ENCODE data around the gene KCNIP1.
"Not testable (repeated sequence)": the region's sequence is repeated elsewhere in the genome, so short reads cannot be mapped to it uniquely, and the experiment has no call there.

The KCNIP1 gene

GRCh38 chr5:170538696-170539586 lies 35.1 kb downstream of the KCNIP1 start:
- DNase-seq = no peak

GRCh38 chr5:170540271-170540670 lies 36.5 kb downstream of the KCNIP1 start:
- DNase-seq = no peak

DNA sequence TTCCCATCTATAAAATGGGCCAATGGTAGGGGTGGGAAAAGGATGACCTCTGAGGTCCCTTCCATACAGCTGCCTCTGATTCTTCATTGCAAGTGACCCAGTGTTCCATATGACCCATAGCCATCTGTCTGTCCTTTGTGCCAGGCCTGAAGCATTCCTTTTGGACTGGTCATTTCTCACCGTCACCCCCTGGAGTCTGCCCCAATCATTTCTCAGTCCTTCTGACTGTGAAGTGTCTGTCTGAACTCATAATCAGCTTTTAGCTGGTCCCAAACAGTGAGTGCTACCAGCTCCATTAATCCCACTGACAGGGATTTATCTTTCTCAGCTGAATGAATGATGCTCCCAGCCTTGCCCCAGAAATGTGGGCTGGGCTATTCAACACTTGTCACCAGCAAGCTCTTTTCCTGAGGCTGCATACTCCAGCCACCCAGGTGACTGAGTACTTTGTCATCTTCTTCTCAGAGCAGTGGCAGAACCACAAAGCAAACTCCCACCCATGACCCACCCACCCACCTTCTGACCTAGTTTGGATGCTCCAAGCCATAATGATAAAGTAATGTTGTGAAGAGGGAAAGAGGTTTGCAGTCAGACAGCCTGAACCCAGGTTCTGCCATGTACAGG lies 37.4 kb downstream of the KCNIP1 start:
- no peak for DNase-seq

DNA sequence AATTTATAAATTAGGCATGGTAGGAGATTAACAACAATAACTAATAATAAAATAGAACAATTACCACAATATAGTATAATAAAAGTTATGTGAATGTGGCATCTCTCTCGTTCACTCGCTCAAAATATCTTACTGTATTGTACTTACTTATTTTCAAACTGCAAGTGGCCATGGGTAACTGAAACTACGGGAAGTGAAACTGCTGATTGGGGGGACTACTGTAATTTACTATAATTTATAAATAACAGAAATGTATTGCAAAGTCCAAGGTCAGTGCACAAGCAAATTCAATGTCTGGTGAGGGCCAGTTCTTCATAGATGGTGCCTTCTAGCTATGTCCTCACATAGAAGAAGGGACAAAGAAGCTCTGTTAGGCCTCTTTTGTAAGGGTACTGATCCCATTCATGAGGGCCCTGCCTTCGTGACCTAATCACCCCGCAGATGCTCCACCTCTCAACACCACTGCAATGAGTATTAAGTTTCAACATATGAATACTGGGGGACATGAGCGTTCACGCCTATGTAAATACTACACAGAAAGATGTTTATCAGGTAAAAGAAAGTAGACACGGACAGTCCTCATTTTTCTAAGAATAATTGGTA lies 39.0 kb downstream of the KCNIP1 start:
- DNase-seq = no peak

DNA sequence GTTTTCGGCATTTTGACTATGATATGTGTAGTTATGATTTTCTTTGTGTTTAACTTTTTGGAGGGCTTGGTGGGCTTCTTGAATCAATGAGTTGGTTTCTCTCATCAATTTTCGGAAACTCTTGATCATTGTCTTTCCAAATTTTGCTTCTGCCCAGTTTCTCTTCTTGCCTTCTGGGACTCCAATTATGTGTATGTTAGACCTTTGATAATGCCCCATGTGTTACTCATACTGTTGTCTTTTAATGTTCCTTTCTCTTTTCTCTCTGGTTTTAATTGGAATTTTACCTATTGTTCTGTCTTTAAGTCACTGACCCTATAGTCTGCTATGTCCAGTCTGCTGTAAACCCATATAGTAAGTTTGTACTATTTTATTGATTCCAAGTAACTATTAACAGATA lies 41.5 kb downstream of the KCNIP1 start:
- no peak for DNase-seq

- DNase-seq = no peak
Measured at GRCh38 chr5:170545811-170546210, 42.0 kb downstream of the KCNIP1 start.

DNA sequence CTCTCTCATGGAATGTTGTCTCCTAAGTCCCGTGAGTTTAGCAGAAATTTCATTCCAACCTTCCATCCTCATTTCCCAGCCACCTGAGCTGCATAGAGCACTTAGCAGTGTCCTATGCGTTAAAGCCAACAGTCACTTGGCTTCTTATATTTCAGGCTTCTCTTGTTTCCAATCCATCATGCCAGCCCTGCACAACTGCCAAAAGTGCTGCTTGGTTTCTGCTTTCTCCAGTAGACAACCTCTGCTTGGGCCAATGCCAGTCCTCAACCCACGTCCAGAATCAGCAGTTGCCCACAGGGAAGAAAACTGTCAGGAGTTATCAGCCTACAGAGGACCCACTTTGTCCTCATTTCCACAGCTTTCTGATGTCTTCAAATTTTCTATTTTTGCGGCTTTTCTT lies 42.5 kb downstream of the KCNIP1 start:
- DNase-seq = no peak

- not testable (repeated sequence) for DNase-seq
Measured at GRCh38 chr5:170550382-170550781, 46.6 kb downstream of the KCNIP1 start.

DNA sequence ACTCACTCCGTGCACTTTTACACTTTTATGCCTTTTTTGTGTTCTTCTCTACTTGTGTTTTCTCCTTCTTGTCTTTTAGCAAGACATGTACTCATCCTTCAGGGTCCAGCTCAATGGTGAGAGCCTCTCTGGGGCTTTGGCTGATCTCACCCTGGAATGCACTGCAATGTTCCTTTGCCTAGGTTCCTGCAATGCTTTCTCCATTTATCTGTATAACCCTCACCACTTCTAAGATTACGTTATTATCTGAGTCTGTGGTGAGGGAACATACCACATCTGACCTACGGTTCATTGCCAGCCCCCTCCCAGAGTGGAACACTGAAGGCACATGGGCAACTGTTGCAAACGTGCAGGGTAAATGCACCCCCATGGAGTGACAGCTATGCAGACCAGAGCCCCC lies 47.3 kb downstream of the KCNIP1 start:
- DNase-seq = no peak

DNA sequence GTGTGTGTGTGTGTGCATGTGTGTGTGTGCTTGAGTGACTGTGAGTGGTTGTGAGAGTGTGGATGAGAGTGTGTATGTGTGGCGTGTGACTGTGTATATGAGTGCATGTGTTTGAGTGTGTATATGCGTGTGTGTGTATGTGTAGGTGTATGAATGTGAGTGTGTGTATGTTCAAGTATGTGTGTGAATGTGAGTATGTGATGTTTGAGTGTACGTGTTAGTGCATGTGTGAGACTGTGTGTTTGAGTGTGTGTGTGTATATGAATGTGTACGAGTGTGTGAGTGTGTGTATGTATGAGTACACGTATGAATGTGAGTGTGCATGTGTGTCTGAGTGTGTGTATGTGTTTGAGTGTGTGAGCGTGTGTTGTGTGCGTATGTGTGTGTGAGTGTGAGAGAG lies 47.8 kb downstream of the KCNIP1 start:
- DNase-seq = no peak

GRCh38 chr5:170552621-170553115 lies 48.8 kb downstream of the KCNIP1 start:
- DNase-seq = no peak

GRCh38 chr5:170553218-170553617 lies 49.4 kb downstream of the KCNIP1 start:
- DNase-seq = no peak

GRCh38 chr5:170554521-170555267 lies 50.9 kb downstream of the KCNIP1 start:
- peak; percentile 37 for DNase-seq

GRCh38 chr5:170557314-170557713 lies 53.5 kb downstream of the KCNIP1 start:
- no peak for DNase-seq

GRCh38 chr5:170559296-170559695 lies 55.5 kb downstream of the KCNIP1 start:
- no peak for DNase-seq

- DNase-seq = no peak
Measured at GRCh38 chr5:170560938-170561337, 57.1 kb downstream of the KCNIP1 start.

DNA sequence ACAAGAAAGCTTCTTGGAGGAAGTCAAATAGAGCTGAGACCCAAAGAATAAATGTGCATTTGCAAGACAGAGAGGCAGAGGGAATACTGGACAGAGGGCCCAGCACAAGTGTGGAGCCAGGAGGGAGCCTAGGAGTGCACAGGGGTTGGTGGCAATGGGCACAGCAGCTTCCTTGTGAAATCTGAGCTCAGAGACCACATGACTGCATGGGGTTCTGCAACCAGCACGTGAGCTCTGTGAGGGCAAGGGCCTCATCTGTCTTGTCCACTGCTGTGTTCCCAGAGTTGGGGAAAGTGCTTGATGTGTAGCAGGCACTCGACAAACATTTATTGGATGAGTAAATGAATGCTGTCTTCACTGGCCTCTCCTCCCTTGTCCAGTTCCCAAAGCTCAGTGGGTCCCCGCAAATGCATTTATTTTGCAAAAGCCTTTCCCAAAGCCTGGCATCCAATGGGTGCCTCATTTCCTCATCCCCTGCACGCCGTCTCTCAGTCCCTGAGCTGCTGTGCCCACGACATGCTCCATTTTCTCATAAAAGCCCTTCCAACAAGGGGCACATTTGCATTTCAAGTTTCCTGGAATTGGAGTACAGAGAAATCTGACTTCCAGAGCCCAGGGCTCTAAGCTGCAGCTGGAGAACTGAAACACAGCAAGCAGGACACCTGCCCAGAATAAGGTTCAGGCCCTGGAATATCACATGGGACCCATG lies 58.5 kb downstream of the KCNIP1 start:
- DNase-seq = no peak

DNA sequence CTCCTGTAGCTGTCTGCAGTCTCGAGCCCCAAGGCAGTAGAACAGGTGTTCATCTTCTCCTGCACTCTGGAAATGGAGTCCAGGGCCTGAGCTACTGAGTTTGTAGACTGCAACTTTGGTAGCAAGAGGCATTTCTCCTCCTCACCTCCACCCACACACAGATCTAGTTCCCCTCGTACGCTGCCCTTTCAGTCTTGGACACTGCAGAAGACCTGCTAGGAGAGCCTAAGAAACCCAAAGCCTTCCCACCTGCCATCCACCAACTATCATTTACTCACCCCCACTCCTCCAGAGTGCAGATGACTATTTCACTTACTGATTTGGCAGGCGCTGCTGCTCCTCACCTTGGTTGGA lies 59.0 kb downstream of the KCNIP1 start:
- no peak for DNase-seq

DNA sequence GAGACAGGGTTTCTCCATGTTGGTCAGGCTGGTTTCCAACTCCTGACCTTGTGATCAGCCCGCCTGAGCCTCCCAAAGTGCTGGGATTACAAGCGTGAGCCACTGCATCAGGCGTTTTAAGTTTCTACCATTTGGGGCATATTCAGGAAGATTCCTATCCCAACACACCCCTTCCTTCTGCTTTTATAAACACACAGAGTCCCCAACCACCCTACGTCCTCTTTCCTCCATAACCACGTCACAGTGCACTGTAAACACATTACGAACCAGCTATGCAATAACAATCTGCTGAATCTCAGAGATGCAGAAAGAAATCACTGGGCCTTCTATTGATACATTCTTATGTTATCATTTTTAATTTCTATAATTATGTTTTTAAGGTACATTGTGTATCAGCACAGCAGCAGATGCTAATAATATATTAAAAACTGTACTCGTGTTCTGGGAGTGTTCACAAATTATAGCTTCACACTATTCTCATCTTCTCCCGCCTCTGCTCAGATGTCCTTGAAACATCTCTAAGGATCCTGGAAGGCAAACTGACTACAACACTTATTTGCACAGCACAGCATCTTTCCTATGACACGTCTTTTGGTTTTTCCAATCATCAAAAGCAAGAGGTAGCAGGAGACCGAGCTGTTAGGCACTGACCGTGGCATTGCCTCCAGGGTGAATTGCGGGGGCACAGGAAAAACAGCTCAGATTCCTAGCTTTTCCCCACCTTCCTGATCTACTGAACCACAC lies 60.2 kb downstream of the KCNIP1 start:
- no peak for DNase-seq

DNA sequence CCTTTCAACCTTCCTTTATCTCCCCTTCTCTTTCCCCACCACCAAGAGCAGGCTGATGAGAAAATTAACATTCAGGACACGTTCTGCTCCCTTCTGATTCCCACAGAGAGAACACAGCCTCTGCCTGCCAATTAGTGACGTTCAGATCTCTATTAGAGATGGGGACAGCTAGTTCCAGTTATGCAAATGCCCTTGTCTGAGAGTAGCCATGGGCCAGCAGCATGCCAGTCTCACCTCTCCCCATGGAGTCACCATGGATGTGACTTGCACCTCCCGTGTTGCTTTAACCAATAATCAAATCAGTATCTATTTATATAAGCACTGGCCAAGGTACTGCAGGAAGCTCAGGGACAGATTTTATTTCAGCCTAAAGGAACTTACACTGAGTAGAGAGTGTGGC lies 61.3 kb downstream of the KCNIP1 start:
- no peak for DNase-seq

DNA sequence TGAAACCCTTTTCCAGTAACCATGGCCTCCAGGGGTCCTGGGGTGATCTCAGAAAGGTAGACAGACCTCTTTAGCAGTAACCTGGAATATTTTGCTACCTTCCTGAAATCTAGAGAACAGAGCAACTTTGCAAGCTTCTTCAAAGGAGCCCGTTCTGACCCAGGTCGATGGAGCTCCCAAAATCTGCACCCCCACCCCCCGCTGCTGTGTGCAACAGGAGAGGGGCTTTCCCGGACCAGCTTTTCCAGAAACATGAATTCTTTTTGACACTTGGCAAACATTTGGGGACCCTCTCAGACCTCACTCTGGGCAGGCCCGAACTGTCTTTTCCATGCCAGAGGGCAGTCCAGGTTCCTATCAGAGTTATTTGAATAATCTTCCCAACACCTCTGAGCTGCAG lies 65.3 kb downstream of the KCNIP1 start:
- no peak for DNase-seq

DNA sequence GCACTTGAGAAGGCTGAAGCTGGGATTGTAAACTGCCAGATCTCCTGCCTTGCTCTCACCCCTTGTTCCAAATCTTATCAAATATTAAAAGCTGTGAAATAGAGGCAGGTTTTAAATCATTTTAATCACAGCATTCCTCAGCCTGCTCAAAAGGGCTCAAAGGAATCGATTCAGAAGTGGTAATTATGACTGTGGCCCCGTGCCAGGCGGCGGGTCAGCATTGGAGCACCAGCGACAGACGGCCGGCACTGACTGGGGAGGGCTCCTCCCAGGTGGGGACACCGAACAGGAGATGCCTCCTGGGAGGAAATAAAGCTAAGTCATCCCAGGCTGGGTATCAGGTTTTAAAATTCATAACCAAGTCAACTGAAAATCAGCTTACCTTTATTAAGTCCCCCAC lies 66.7 kb downstream of the KCNIP1 start:
- DNase-seq = peak; percentile 34

Measured in NCI-H1092 treated with DMSO at 0.1 percent for 48 hours (cell line).